WTC11 (cell line): ENCODE data around the gene RCBTB1. TPM values are rescaled to one million over a fixed set of nuclear protein-coding genes. Genes with fewer than 3 reads are reported as not detected.
A peak's percentile ranks its signal among the peaks of the same experiment; 100 is the strongest.

Experiments
- ATAC-seq: fragments of 200-7000 bp; cut with Tn5 transposase; 2 replicates; pipeline ENCODE4 v1.10.0; 2021; ENCODE audit warnings: mild to moderate bottlenecking, moderate library complexity
- CTCF ChIA-PET: fragments of 300-600 bp; sonication (Branson Sonifier 250); formaldehyde crosslinking; loops from one replicate; lab custom pipeline; 2021; ENCODE audit warnings: antibody characterized with exemption; lab: Charles Lee
- POLR2A ChIA-PET: fragments of 350-600 bp; sonication (Branson Sonifier 250); formaldehyde crosslinking; loops from one replicate; lab custom pipeline; 2021; ENCODE audit warnings: antibody characterized with exemption; lab: Charles Lee
- DNase-seq: peaks from one replicate; pipeline ENCODE4 v3.0.0; 2021; ENCODE audit warnings: low spot score
- H3K27ac Mint-ChIP-seq: 2 replicates; pipeline ENCODE4 v1.8.0; 2021; ENCODE audit warnings: mixed read lengths
- H3K27me3 Mint-ChIP-seq: 2 replicates; pipeline ENCODE4 v1.8.0; 2021; ENCODE audit warnings: low read depth, mild to moderate bottlenecking, moderate library complexity, mixed read lengths
- H3K36me3 Mint-ChIP-seq: 2 replicates; pipeline ENCODE4 v1.8.0; 2021; ENCODE audit warnings: mixed read lengths
- H3K4me1 Mint-ChIP-seq: 2 replicates; pipeline ENCODE4 v1.8.0; 2022; ENCODE audit warnings: mixed read lengths
- H3K4me3 Mint-ChIP-seq: 2 replicates; pipeline ENCODE4 v1.8.0; 2021; ENCODE audit warnings: mild to moderate bottlenecking, moderate library complexity, mixed read lengths
- H3K9me3 Mint-ChIP-seq: 2 replicates; pipeline ENCODE4 v1.8.0; 2021; ENCODE audit warnings: mixed read lengths
- ATF1 ChIP-seq: sonication (generic); formaldehyde crosslinking; IDR thresholded peaks from 2 replicates; pipeline ENCODE4 v1.8.1; 2023; ENCODE audit warnings: mild to moderate bottlenecking, moderate library complexity, missing genetic modification reagents
- CTCF ChIP-seq: fragments of 200-600 bp; IDR thresholded peaks from 2 replicates; pipeline ENCODE4 v1.8.0; 2022; ENCODE audit warnings: antibody characterized with exemption
- ETV6 ChIP-seq: sonication (generic); formaldehyde crosslinking; IDR thresholded peaks from 2 replicates; pipeline ENCODE4 v1.8.1; 2022; ENCODE audit warnings: mild to moderate bottlenecking, missing genetic modification reagents
- FOXP4 ChIP-seq: sonication (generic); formaldehyde crosslinking; IDR thresholded peaks from 2 replicates; pipeline ENCODE4 v1.8.0; 2022; ENCODE audit warnings: mild to moderate bottlenecking, missing genetic modification reagents
- GABPB1 ChIP-seq: sonication (generic); formaldehyde crosslinking; IDR thresholded peaks from 2 replicates; pipeline ENCODE4 v1.8.1; 2023; ENCODE audit warnings: mild to moderate bottlenecking, missing genetic modification reagents
- MLX ChIP-seq: sonication (generic); formaldehyde crosslinking; IDR thresholded peaks from 2 replicates; pipeline ENCODE4 v1.8.1; 2023; ENCODE audit warnings: mild to moderate bottlenecking, missing genetic modification reagents, moderate library complexity
- NR3C1 ChIP-seq: sonication (generic); formaldehyde crosslinking; conservative IDR thresholded peaks from 2 replicates; pipeline ENCODE4 v1.8.1; 2023; ENCODE audit warnings: low read depth, mild to moderate bottlenecking, missing genetic modification reagents
- SMAD4 ChIP-seq: sonication (generic); formaldehyde crosslinking; IDR thresholded peaks from 2 replicates; pipeline ENCODE4 v1.8.0; 2022; ENCODE audit warnings: mild to moderate bottlenecking, missing genetic modification reagents
- STAT6 ChIP-seq: sonication (generic); formaldehyde crosslinking; conservative IDR thresholded peaks from 2 replicates; pipeline ENCODE4 v1.8.1; 2023; ENCODE audit warnings: mild to moderate bottlenecking, low read depth, missing genetic modification reagents, moderate library complexity
- TP53 ChIP-seq: sonication (generic); formaldehyde crosslinking; IDR thresholded peaks from 2 replicates; pipeline ENCODE4 v1.8.1; 2023; ENCODE audit warnings: mild to moderate bottlenecking, missing genetic modification reagents
- USF2 ChIP-seq: sonication (generic); formaldehyde crosslinking; IDR thresholded peaks from 2 replicates; pipeline ENCODE4 v1.8.1; 2023; ENCODE audit warnings: mild to moderate bottlenecking, missing genetic modification reagents, moderate library complexity
- total RNA-seq: library from RNA; stranded (reverse); gene quantifications from 3 replicates; pipeline ENCODE4 v1.2.3, GENCODE V29; 2021
- TF ChIP-seq, protein P1 (sequence below): sonication (generic); formaldehyde crosslinking; IDR thresholded peaks from 2 replicates; pipeline ENCODE4 v1.8.1; 2022; ENCODE audit warnings: mild to moderate bottlenecking, moderate library complexity, missing genetic modification reagents
- TF ChIP-seq, protein P2 (sequence below): fragments of 250-450 bp; sonication (Bioruptor Pico); IDR thresholded peaks from 2 replicates; pipeline ENCODE4 v2.1.2; 2022; ENCODE audit warnings: mild to moderate bottlenecking, moderate library complexity
- TF ChIP-seq, protein P3 (sequence below): sonication (generic); formaldehyde crosslinking; conservative IDR thresholded peaks from 2 replicates; pipeline ENCODE4 v1.8.1; 2022; ENCODE audit warnings: mild to moderate bottlenecking, missing genetic modification reagents

Gene RCBTB1
- total RNA-seq, 1 experiment from 2014 or later, result 31.3 TPM

DNA sequence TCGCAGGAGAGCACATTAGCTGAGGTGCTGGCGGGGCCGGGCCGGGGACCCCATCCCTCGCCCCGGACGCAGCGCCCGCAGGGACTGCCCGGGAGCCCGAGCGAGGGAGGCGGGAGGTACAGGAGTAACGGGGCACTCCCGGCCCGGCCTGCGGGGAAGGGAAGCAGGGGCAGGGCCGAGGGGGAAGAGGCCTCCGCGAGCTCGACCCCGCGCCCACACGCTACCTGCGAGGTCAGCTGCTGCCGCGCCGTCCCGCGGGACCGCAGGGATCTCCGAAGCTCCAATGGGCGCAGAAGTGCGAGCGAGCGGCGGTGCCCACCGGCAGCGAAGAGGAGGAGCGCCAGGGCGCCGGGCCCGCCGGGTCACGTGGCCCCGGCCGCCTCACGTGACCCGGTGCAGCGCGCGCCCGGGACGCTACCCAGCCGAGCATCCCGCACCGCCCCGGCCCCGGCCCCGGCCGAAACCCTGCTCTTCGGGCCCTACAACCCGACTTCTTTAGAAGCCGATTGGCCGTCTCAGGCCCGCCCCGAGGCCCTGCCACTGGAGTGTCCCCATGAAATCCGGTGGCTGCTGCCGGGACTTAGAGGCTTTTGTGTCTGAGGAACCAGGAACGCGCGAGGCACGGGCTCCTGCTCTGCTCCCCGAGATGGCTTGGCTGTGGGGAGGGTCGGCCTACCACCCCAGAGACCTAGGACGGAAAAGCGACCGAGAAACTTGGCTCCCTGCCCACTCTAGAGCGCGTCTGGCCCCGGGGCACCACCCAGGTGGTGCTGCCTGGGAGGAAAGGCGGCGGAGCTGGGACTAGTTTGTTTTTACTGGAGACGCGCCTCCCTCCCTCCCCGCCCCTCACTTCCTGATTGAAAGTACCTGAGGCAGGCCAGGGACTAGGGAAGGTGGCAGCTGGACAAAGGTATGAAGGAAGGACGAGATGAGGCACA lies at the start of gene RCBTB1 (continued):
- TF ChIP-seq STAT6 (CRISPR knock-in tag) (no peak), MLX (0 out of 2 replicates have a peak, but pooled peaks have one; percentile 1), CTCF (no peak), SMAD4 (CRISPR knock-in tag) (no peak), TP53 (CRISPR knock-in tag) (peak; percentile 55; the same call in 1 of the 2 replicates)
- TF ChIP-seq, protein P1, sequence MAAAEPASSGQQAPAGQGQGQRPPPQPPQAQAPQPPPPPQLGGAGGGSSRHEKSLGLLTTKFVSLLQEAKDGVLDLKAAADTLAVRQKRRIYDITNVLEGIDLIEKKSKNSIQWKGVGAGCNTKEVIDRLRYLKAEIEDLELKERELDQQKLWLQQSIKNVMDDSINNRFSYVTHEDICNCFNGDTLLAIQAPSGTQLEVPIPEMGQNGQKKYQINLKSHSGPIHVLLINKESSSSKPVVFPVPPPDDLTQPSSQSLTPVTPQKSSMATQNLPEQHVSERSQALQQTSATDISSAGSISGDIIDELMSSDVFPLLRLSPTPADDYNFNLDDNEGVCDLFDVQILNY (CRISPR knock-in tag), result peak; percentile 81
- TF ChIP-seq, protein P2, sequence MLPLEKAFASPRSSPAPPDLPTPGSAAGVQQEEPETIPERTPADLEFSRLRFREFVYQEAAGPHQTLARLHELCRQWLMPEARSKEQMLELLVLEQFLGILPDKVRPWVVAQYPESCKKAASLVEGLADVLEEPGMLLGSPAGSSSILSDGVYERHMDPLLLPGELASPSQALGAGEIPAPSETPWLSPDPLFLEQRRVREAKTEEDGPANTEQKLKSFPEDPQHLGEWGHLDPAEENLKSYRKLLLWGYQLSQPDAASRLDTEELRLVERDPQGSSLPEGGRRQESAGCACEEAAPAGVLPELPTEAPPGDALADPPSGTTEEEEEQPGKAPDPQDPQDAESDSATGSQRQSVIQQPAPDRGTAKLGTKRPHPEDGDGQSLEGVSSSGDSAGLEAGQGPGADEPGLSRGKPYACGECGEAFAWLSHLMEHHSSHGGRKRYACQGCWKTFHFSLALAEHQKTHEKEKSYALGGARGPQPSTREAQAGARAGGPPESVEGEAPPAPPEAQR (CRISPR knock-in tag), result no peak
- TF ChIP-seq, protein P3, sequence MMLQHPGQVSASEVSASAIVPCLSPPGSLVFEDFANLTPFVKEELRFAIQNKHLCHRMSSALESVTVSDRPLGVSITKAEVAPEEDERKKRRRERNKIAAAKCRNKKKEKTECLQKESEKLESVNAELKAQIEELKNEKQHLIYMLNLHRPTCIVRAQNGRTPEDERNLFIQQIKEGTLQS (CRISPR knock-in tag), result no peak

GRCh38 chr13:49633710-49634109 lies 48.4 kb upstream of the RCBTB1 start:
- Mint-ChIP-seq H3K36me3 (no peaks in the 10 kb centered on the region), H3K4me1 (peaks cover 17% of the 10 kb centered on the region), H3K9me3 (peaks cover 4% of the 10 kb centered on the region; the same call in 1 of the 2 replicates), H3K27ac (no peak overlapping the region), H3K27me3 (no peaks in the 10 kb centered on the region), H3K4me3 (no peak overlapping the region)
- ATAC-seq (no peak), DNase-seq (no peak)
- CTCF ChIA-PET, result no interaction called here
- POLR2A ChIA-PET, result no interaction called here
- no peak for TF ChIP-seq GABPB1 (CRISPR knock-in tag)
- no peak for TF ChIP-seq NR3C1 (CRISPR knock-in tag)
- TF ChIP-seq ETV6 (CRISPR knock-in tag), result no peak
- TF ChIP-seq FOXP4, result no peak
- TF ChIP-seq USF2, result no peak
- TF ChIP-seq ATF1 (CRISPR knock-in tag), result no peak
